K562 (cell line): ENCODE measurements around the gene DGCR2. TPM values are rescaled to one million over a fixed set of nuclear protein-coding genes. Genes with fewer than 3 reads are reported as not detected.

ENCODE experiments used
- ARHGAP35 ChIP-seq: fragments of 450-650 bp; IDR thresholded peaks from 2 replicates; pipeline ENCODE4 v1.6.1; 2018; ENCODE audit not compliant: partially characterized antibody
- E2F5 ChIP-seq: sonication (generic); formaldehyde crosslinking; IDR thresholded peaks from 2 replicates; pipeline ENCODE4 v1.8.0; 2022; ENCODE audit warnings: mild to moderate bottlenecking, missing genetic modification reagents
- GABPB2 ChIP-seq: fragments of 250-450 bp; sonication (Bioruptor Pico); conservative IDR thresholded peaks from 2 replicates; pipeline ENCODE4 v1.5.1; 2021; ENCODE audit warnings: mild to moderate bottlenecking
- IFI16 ChIP-seq: fragments of 250-450 bp; sonication (Bioruptor Pico); IDR thresholded peaks from 2 replicates; pipeline ENCODE4 v2.1.2; 2022; ENCODE audit warnings: mild to moderate bottlenecking, inconsistent platforms
- NR4A1 ChIP-seq, 2 experiments: fragments of 250-450 bp in 1 of 2; fragments of 450-650 bp in 1 of 2; sonication (Bioruptor Pico) in 1 of 2; IDR thresholded peaks; 2 replicates each; pipeline versions ENCODE4 v1.4.0 to v1.6.1; 2016 to 2020; ENCODE audit warnings: mild to moderate bottlenecking in 2 of 2, missing compliant biosample characterization in 1 of 2, missing genetic modification characterization in 1 of 2, moderate library complexity in 1 of 2
- SMC3 ChIP-seq: conservative IDR thresholded peaks from 2 replicates; pipeline ENCODE4 v1.6.1; 2011; ENCODE audit warnings: low read depth, low read length, improper control_type of control experiment; ENCODE audit not compliant: insufficient read depth
- U2AF1 ChIP-seq: fragments of 200-400 bp; formaldehyde crosslinking; optimal IDR thresholded peaks from 2 replicates; pipeline ENCODE3; 2017; ENCODE audit warnings: mild to moderate bottlenecking, low read depth, low read length, moderate library complexity
- ZNF77 ChIP-seq: fragments of 250-450 bp; sonication (Bioruptor Pico); IDR thresholded peaks from 2 replicates; pipeline ENCODE4 v1.5.0; 2020
- polyA plus RNA-seq, 8 experiments: library from polyadenylated mRNA; depleted of rRNA in 4 of 8; stranded (reverse) in 5 of 8; unstranded in 3 of 8; fragments of >200 nt; fragmentation: Nextera tagmentation in 2 of 8; fragmentation: Illumina TruSeq in 1 of 8; extraction: Ambion mirVana in 2 of 8; extraction: Trizol in 1 of 8; gene quantifications; 2 replicates each; pipeline versions ENCODE4 v1.2.1 to v1.2.3, GENCODE V29; 2011 to 2014; ENCODE audit warnings: inconsistent platforms in 1 of 8, missing spikeins in 1 of 8
- total RNA-seq, 7 experiments: library from RNA; depleted of rRNA in 6 of 7; stranded (reverse); fragments of >200 nt in 6 of 7; fragmentation: Illumina TruSeq in 2 of 7; extraction: Trizol in 2 of 7; gene quantifications; 2 replicates each; pipeline versions ENCODE4 v1.2.1 to v1.2.3, GENCODE V29; 2011 to 2021; ENCODE audit warnings: low replicate concordance in 1 of 7
- TF ChIP-seq, protein P1 (sequence below): fragments of 450-650 bp; IDR thresholded peaks from 2 replicates; pipeline ENCODE4 v1.6.1; 2016; ENCODE audit warnings: antibody characterized with exemption
- TF ChIP-seq, protein P2 (sequence below): fragments of 450-650 bp; formaldehyde crosslinking; IDR thresholded peaks from 2 replicates; pipeline ENCODE4 v1.4.0; 2020; ENCODE audit warnings: mild to moderate bottlenecking, moderate library complexity
- TF ChIP-seq, protein P3 (sequence below), 2 experiments: IDR thresholded peaks in 1 of 2; conservative IDR thresholded peaks in 1 of 2; 2 replicates each; pipeline ENCODE4 v1.6.1; 2016; ENCODE audit warnings: low read depth in 2 of 2, mild to moderate bottlenecking in 1 of 2, missing compliant biosample characterization in 1 of 2, missing genetic modification characterization in 1 of 2, moderate library complexity in 1 of 2
- TF ChIP-seq, protein P4 (sequence below), 2 experiments: fragments of 250-450 bp in 1 of 2; fragments of 450-650 bp in 1 of 2; sonication (Bioruptor Pico) in 1 of 2; IDR thresholded peaks; 2 replicates each; pipeline versions ENCODE4 v1.6.1 to v1.8.0; 2016 to 2021; ENCODE audit warnings: mild to moderate bottlenecking in 2 of 2, moderate library complexity in 2 of 2, missing compliant biosample characterization in 1 of 2, missing genetic modification characterization in 1 of 2
- TF ChIP-seq, protein P5 (sequence below), 2 experiments: fragments of 200-800 bp in 1 of 2; sonication (Bioruptor generic) in 1 of 2; sonication (generic) in 1 of 2; formaldehyde crosslinking in 1 of 2; IDR thresholded peaks in 1 of 2; conservative IDR thresholded peaks in 1 of 2; 2 replicates each; pipeline versions ENCODE4 v1.5.0 to v1.6.1; 2016 to 2020; ENCODE audit warnings: missing compliant biosample characterization in 1 of 2, missing genetic modification characterization in 1 of 2, missing genetic modification reagents in 1 of 2
- TF ChIP-seq, protein P6 (sequence below): fragments of 450-650 bp; formaldehyde crosslinking; IDR thresholded peaks from 2 replicates; pipeline ENCODE4 v1.4.0; 2022; ENCODE audit warnings: missing genetic modification characterization

Gene DGCR2
- total and polyA plus RNA-seq, 9 of the 15 experiments (the other 6 are each of a cell fraction or from before 2014, with no cell fraction given) = 0.69 to 101 (median 56.4) TPM

- no peak for TF ChIP-seq U2AF1
- TF ChIP-seq, protein P1, sequence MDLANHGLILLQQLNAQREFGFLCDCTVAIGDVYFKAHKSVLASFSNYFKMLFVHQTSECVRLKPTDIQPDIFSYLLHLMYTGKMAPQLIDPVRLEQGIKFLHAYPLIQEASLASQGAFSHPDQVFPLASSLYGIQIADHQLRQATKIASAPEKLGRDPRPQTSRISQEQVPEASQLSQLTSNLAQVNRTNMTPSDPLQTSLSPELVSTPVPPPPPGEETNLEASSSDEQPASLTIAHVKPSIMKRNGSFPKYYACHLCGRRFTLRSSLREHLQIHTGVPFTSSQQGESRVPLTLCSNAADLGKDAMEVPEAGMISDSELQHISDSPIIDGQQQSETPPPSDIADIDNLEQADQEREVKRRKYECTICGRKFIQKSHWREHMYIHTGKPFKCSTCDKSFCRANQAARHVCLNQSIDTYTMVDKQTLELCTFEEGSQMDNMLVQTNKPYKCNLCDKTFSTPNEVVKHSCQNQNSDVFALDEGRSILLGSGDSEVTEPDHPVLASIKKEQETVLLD = no peak
- TF ChIP-seq IFI16 (CRISPR knock-in tag) = no peak
- no peak for TF ChIP-seq SMC3
- TF ChIP-seq E2F5 (CRISPR knock-in tag) = no peak
- TF ChIP-seq ZNF77 (CRISPR knock-in tag) = no peak
- no peak for TF ChIP-seq ARHGAP35
- TF ChIP-seq, protein P2, sequence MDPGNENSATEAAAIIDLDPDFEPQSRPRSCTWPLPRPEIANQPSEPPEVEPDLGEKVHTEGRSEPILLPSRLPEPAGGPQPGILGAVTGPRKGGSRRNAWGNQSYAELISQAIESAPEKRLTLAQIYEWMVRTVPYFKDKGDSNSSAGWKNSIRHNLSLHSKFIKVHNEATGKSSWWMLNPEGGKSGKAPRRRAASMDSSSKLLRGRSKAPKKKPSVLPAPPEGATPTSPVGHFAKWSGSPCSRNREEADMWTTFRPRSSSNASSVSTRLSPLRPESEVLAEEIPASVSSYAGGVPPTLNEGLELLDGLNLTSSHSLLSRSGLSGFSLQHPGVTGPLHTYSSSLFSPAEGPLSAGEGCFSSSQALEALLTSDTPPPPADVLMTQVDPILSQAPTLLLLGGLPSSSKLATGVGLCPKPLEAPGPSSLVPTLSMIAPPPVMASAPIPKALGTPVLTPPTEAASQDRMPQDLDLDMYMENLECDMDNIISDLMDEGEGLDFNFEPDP (CRISPR knock-in tag) = peak; percentile 58; the same call in 1 of the 2 replicates
- TF ChIP-seq, protein P3, sequence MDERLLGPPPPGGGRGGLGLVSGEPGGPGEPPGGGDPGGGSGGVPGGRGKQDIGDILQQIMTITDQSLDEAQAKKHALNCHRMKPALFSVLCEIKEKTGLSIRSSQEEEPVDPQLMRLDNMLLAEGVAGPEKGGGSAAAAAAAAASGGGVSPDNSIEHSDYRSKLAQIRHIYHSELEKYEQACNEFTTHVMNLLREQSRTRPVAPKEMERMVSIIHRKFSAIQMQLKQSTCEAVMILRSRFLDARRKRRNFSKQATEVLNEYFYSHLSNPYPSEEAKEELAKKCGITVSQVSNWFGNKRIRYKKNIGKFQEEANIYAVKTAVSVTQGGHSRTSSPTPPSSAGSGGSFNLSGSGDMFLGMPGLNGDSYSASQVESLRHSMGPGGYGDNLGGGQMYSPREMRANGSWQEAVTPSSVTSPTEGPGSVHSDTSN (CRISPR knock-in tag; IDR thresholded peaks at IDR 0.05; ENCODE audit: low read depth) = no peak
- TF ChIP-seq, protein P3 (tag; conservative IDR thresholded peaks at IDR 0.05; ENCODE audit: low read depth) = no peak
- TF ChIP-seq, protein P4, sequence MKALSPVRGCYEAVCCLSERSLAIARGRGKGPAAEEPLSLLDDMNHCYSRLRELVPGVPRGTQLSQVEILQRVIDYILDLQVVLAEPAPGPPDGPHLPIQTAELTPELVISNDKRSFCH (CRISPR knock-in tag; IDR thresholded peaks at IDR 0.05) = no peak
- TF ChIP-seq, protein P4 (tag; IDR thresholded peaks at IDR 0.05) = 0 out of 2 replicates have a peak, but pooled peaks have one; percentile 42
- no peak; the same call in 1 of the 2 replicates for TF ChIP-seq GABPB2 (CRISPR knock-in tag)
- TF ChIP-seq, protein P5, sequence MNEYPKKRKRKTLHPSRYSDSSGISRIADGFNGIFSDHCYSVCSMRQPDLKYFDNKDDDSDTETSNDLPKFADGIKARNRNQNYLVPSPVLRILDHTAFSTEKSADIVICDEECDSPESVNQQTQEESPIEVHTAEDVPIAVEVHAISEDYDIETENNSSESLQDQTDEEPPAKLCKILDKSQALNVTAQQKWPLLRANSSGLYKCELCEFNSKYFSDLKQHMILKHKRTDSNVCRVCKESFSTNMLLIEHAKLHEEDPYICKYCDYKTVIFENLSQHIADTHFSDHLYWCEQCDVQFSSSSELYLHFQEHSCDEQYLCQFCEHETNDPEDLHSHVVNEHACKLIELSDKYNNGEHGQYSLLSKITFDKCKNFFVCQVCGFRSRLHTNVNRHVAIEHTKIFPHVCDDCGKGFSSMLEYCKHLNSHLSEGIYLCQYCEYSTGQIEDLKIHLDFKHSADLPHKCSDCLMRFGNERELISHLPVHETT (CRISPR knock-in tag; conservative IDR thresholded peaks at IDR 0.05 in 1 of 2, IDR thresholded peaks at IDR 0.05 in 1 of 2) = no peak
- TF ChIP-seq, protein P6, sequence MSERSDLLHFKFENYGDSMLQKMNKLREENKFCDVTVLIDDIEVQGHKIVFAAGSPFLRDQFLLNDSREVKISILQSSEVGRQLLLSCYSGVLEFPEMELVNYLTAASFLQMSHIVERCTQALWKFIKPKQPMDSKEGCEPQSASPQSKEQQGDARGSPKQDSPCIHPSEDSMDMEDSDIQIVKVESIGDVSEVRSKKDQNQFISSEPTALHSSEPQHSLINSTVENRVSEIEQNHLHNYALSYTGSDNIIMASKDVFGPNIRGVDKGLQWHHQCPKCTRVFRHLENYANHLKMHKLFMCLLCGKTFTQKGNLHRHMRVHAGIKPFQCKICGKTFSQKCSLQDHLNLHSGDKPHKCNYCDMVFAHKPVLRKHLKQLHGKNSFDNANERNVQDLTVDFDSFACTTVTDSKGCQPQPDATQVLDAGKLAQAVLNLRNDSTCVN = no peak
- no peak for TF ChIP-seq NR4A1 (CRISPR knock-in tag; IDR thresholded peaks at IDR 0.05)
- TF ChIP-seq NR4A1 (tag; IDR thresholded peaks at IDR 0.05) = no peak
Observed at GRCh38 chr22:19042285-19043120, 79.7 kb downstream of the DGCR2 start (continued).
